PC-3 (cell line): ENCODE results near the gene GPC5. TPM values are rescaled to one million over a fixed set of nuclear protein-coding genes. Genes with fewer than 3 reads are reported as not detected.

Experiments used
- ATAC-seq: fragments of 200-7000 bp; cut with Tn5 transposase; 2 replicates; pipeline ENCODE4 v1.9.1; 2020; ENCODE audit warnings: mild to moderate bottlenecking, moderate library complexity
- BruUV-seq: library from RNA; stranded (reverse); fragments of 400-500 nt; replicated peaks from 2 replicates; lab custom pipeline; 2021; lab: Mats Ljungman, UMichigan
- CTCF ChIA-PET: fragments of 300-600 bp; sonication (Branson Sonifier 250); formaldehyde crosslinking; loops from one replicate; lab custom pipeline; 2022; ENCODE audit warnings: antibody characterized with exemption; lab: Charles Lee
- POLR2A ChIA-PET: fragments of 300-600 bp; sonication (Branson Sonifier 250); formaldehyde crosslinking; loops from one replicate; lab custom pipeline; 2022; ENCODE audit warnings: antibody characterized with exemption; ENCODE audit not compliant: unreplicated experiment; lab: Charles Lee
- DNase-seq: peaks from one replicate; pipeline ENCODE4 v3.0.0-alpha.2; 2015
- H2AFZ ChIP-seq: fragments of 300-600 bp; sonication (generic); 2 replicates; pipeline ENCODE4 v1.6.0; 2016; ENCODE audit warnings: antibody characterized with exemption, low read length
- H3F3A ChIP-seq: fragments of 300-600 bp; sonication (generic); one replicate; pipeline ENCODE4 v1.6.0; 2017; ENCODE audit warnings: antibody characterized with exemption, low read length, control low read depth, mild to moderate bottlenecking; ENCODE audit not compliant: unreplicated experiment
- H3K27ac ChIP-seq: fragments of 300-600 bp; sonication (generic); 2 replicates; pipeline ENCODE4 v1.5.1; 2016; ENCODE audit warnings: mild to moderate bottlenecking, low read length
- H3K27me3 ChIP-seq: fragments of 300-600 bp; sonication (generic); 2 replicates; pipeline ENCODE4 v1.6.1; 2016; ENCODE audit warnings: low read length, mixed read lengths
- H3K36me3 ChIP-seq: fragments of 300-600 bp; sonication (generic); 2 replicates; pipeline ENCODE4 v1.6.1; 2016; ENCODE audit warnings: low read depth, mixed run types, low read length, mixed read lengths
- H3K4me1 ChIP-seq: fragments of 300-600 bp; sonication (generic); 2 replicates; pipeline ENCODE4 v1.5.1; 2016; ENCODE audit warnings: low read length; ENCODE audit not compliant: insufficient read depth
- H3K4me2 ChIP-seq: fragments of 300-600 bp; sonication (generic); 2 replicates; pipeline ENCODE4 v1.6.0; 2016; ENCODE audit warnings: low read length
- H3K4me3 ChIP-seq: fragments of 300-600 bp; sonication (generic); 2 replicates; pipeline ENCODE4 v1.5.1; 2016; ENCODE audit warnings: mild to moderate bottlenecking, low read length, mixed read lengths
- H3K79me2 ChIP-seq: fragments of 300-600 bp; sonication (generic); 2 replicates; pipeline ENCODE4 v1.6.1; 2017; ENCODE audit warnings: low read length, mixed read lengths
- H3K9ac ChIP-seq: fragments of 300-600 bp; sonication (generic); 2 replicates; pipeline ENCODE4 v1.6.0; 2016; ENCODE audit warnings: mild to moderate bottlenecking, low read length
- H3K9me2 ChIP-seq: fragments of 300-600 bp; sonication (generic); replicated peaks from 2 replicates; pipeline ENCODE4 v1.6.1; 2016; ENCODE audit warnings: mixed run types, low read length, mixed read lengths
- H3K9me3 ChIP-seq: fragments of 300-600 bp; sonication (generic); 2 replicates; pipeline ENCODE4 v1.6.1; 2016; ENCODE audit warnings: low read length, mixed read lengths
- H4K20me1 ChIP-seq: fragments of 300-600 bp; sonication (generic); 2 replicates; pipeline ENCODE4 v1.6.1; 2016; ENCODE audit warnings: low read length, mixed read lengths
- EZH2 ChIP-seq: fragments of 300-600 bp; sonication (generic); IDR thresholded peaks from one replicate; pipeline ENCODE4 v1.6.1; 2017; ENCODE audit warnings: antibody characterized with exemption, mild to moderate bottlenecking, low read length; ENCODE audit not compliant: unreplicated experiment
- EZH2phosphoT487 ChIP-seq: fragments of 300-600 bp; sonication (generic); IDR thresholded peaks from 2 replicates; pipeline ENCODE4 v1.6.1; 2018; ENCODE audit warnings: mild to moderate bottlenecking, antibody characterized with exemption, low read length, borderline replicate concordance
- intact Hi-C: fragments of 100-400 bp; cut with micrococcal nuclease; formaldehyde crosslinking; loops from 2 replicates; pipeline ENCODE4 v1.9.0; 2023
- total RNA-seq: library from RNA; depleted of rRNA; stranded (reverse); fragments of >200 nt; gene quantifications from 2 replicates; pipeline ENCODE4 v1.2.3, GENCODE V29; 2014
- TF ChIP-seq, protein P1 (sequence below): fragments of 300-600 bp; sonication (generic); conservative IDR thresholded peaks from 2 replicates; pipeline ENCODE4 v1.5.1; 2017; ENCODE audit warnings: antibody characterized with exemption, low read depth, mild to moderate bottlenecking, low read length

Gene GPC5
- total RNA-seq, 1 experiment from 2014 or later, result not detected

DNA sequence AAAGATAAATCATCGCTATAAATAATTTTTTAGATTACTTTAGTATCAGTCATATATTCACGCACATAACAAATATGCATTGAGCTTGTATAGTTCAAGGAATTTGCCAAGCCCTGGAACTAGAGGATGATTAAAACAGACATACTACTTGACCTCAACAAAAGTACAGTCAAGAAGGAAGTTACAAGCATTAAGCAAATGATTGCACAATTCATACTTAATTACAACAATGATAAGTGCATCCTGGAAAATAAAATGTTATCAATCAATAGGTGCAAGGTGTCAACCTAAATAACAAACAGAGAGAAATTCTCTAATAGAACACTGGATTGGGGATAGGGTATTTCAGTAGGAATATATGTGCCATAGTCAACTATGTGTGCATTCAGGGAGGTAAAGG is 491.2 kb downstream of the GPC5 start:
- TF ChIP-seq EZH2 (no peak), EZH2phosphoT487 (no peak)
- TF ChIP-seq, protein P1, sequence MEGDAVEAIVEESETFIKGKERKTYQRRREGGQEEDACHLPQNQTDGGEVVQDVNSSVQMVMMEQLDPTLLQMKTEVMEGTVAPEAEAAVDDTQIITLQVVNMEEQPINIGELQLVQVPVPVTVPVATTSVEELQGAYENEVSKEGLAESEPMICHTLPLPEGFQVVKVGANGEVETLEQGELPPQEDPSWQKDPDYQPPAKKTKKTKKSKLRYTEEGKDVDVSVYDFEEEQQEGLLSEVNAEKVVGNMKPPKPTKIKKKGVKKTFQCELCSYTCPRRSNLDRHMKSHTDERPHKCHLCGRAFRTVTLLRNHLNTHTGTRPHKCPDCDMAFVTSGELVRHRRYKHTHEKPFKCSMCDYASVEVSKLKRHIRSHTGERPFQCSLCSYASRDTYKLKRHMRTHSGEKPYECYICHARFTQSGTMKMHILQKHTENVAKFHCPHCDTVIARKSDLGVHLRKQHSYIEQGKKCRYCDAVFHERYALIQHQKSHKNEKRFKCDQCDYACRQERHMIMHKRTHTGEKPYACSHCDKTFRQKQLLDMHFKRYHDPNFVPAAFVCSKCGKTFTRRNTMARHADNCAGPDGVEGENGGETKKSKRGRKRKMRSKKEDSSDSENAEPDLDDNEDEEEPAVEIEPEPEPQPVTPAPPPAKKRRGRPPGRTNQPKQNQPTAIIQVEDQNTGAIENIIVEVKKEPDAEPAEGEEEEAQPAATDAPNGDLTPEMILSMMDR, result no peak
- DNase-seq (no peak), ATAC-seq (no peak)
- no peaks in the 10 kb centered on the region for H3K79me2 ChIP-seq
- H3K9ac ChIP-seq, result no peak overlapping the region
- no peaks in the 10 kb centered on the region for H3K4me1 ChIP-seq
- ChIA-PET POLR2A (no interaction called here), CTCF (no interaction called here)
- H2AFZ ChIP-seq, result no peak overlapping the region
- no TSS peak for BruUV-seq
- no peaks in the 10 kb centered on the region for H3F3A ChIP-seq
- no peaks in the 10 kb centered on the region for H3K36me3 ChIP-seq
- H3K4me2 ChIP-seq, result no peak overlapping the region
- no peaks in the 10 kb centered on the region for H3K9me3 ChIP-seq
- no peak overlapping the region for H3K27ac ChIP-seq
- no peaks in the 10 kb centered on the region for H4K20me1 ChIP-seq
- no peak overlapping the region for H3K4me3 ChIP-seq
- no peaks in the 10 kb centered on the region for H3K9me2 ChIP-seq
- intact Hi-C loops, result no loop called here
- no peaks in the 10 kb centered on the region for H3K27me3 ChIP-seq

DNA sequence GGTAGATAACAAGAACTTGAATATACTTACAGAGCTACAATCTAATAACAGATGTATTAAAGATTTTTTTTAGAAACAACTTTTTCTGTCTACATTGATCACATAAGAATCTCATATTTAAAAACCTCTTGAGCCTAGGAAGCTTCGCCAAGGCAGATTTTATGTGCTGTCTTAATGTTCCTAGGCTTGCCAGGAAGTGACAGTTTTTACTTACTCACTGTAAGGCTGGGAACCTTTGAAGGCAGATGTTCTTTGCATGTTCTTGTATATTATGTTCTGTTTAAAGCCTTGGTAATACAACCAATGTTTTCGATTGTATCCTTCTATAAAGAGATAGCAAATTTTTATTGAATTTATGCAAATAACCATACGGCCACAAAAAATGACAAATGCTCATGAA is 492.7 kb downstream of the GPC5 start:
- H3K27me3 ChIP-seq, result no peaks in the 10 kb centered on the region
- TF ChIP-seq EZH2phosphoT487, result no peak
- TF ChIP-seq, protein P1, result no peak
- no peak for TF ChIP-seq EZH2
- DNase-seq, result no peak
- H3K9ac ChIP-seq, result no peak overlapping the region
- CTCF ChIA-PET, result no interaction called here
- no peaks in the 10 kb centered on the region for H4K20me1 ChIP-seq
- ATAC-seq, result no peak
- H2AFZ ChIP-seq, result no peak overlapping the region
- no peaks in the 10 kb centered on the region for H3K9me2 ChIP-seq
- H3K4me2 ChIP-seq, result no peak overlapping the region
- H3K9me3 ChIP-seq, result no peaks in the 10 kb centered on the region
- no peak overlapping the region for H3K4me3 ChIP-seq
- H3K36me3 ChIP-seq, result no peaks in the 10 kb centered on the region
- POLR2A ChIA-PET, result no interaction called here
- H3K27ac ChIP-seq, result no peak overlapping the region
- H3F3A ChIP-seq, result no peaks in the 10 kb centered on the region
- H3K79me2 ChIP-seq, result no peaks in the 10 kb centered on the region
- no TSS peak for BruUV-seq
- no peaks in the 10 kb centered on the region for H3K4me1 ChIP-seq
- intact Hi-C loops, result no loop called here

DNA sequence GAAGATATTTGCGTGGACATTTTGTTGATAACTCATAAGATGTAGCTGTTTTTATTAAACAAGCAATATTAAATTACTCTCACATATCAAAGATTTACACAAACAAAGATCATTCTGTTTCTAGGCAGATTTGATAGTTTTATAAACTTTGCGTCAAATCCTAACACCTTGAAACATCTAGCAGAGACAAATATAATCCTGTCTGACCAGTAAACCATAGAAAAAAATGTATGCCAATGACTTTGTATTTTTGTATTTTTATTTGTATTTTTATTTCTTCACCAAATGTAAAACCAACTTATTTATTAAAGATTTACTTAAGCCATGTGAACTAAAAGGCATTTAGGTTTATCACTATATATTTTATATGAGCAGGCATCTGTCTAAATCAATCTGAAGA is 494.6 kb downstream of the GPC5 start:
- intact Hi-C loops, result no loop called here
- DNase-seq (no peak), ATAC-seq (no peak)
- CTCF ChIA-PET, result no interaction called here
- POLR2A ChIA-PET, result no interaction called here
- H3F3A ChIP-seq, result no peaks in the 10 kb centered on the region
- H3K4me1 ChIP-seq, result no peaks in the 10 kb centered on the region
- no peak overlapping the region for H3K27ac ChIP-seq
- no peaks in the 10 kb centered on the region for H3K36me3 ChIP-seq
- no peak overlapping the region for H3K4me2 ChIP-seq
- no peaks in the 10 kb centered on the region for H4K20me1 ChIP-seq
- BruUV-seq, result no TSS peak
- H2AFZ ChIP-seq, result no peak overlapping the region
- no peaks in the 10 kb centered on the region for H3K79me2 ChIP-seq
- no peaks in the 10 kb centered on the region for H3K27me3 ChIP-seq
- no peaks in the 10 kb centered on the region for H3K9me2 ChIP-seq
- no peaks in the 10 kb centered on the region for H3K9me3 ChIP-seq
- H3K4me3 ChIP-seq, result no peak overlapping the region
- TF ChIP-seq, protein P1, result no peak
- TF ChIP-seq EZH2phosphoT487, result no peak
- TF ChIP-seq EZH2, result no peak
- H3K9ac ChIP-seq, result no peak overlapping the region
